ENCODE results near the gene GRIK4. TPM values are rescaled to one million over a fixed set of nuclear protein-coding genes. Genes with fewer than 3 reads are reported as not detected.

The GRIK4 gene
- total RNA-seq, 4 donors from 2014 or later: under 0.01 to 0.69 (median 0.25) TPM

DNA sequence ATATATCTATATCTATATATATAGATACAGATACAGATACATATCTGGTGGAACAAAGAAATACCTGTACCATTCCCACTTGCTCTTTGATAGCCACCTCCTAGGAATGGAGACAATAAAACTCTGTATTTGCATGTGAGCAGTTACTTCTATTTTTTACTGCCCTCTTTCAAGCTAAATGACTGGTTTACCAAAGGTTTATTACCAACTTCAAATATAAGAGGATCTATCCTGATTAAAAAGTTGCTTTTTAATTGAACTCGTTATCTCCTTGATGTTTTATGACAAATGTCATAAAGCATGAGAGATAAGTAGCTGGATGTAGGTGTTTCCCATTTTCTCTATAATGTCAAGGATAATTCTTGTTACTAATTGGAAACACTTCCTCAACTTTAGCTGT lies 21.7 kb upstream of the GRIK4 start:
- Histone ChIP-seq H3K4me3 (no peak overlapping the region), H3K9me3 (no peaks in the 10 kb centered on the region), H3K27me3 (no peaks in the 10 kb centered on the region), H3K4me1 (no peaks in the 10 kb centered on the region), H3K36me3 (peaks cover 0 to 42% of the 10 kb centered on the region in 2 donors), H3K27ac (no peak overlapping the region)
- 100% methylated on average over 1 of the region's 1 CpG for WGBS, 2 donors (ENCODE audit: low coverage in 1 of 2)
- TF ChIP-seq, protein P1, sequence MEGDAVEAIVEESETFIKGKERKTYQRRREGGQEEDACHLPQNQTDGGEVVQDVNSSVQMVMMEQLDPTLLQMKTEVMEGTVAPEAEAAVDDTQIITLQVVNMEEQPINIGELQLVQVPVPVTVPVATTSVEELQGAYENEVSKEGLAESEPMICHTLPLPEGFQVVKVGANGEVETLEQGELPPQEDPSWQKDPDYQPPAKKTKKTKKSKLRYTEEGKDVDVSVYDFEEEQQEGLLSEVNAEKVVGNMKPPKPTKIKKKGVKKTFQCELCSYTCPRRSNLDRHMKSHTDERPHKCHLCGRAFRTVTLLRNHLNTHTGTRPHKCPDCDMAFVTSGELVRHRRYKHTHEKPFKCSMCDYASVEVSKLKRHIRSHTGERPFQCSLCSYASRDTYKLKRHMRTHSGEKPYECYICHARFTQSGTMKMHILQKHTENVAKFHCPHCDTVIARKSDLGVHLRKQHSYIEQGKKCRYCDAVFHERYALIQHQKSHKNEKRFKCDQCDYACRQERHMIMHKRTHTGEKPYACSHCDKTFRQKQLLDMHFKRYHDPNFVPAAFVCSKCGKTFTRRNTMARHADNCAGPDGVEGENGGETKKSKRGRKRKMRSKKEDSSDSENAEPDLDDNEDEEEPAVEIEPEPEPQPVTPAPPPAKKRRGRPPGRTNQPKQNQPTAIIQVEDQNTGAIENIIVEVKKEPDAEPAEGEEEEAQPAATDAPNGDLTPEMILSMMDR (IDR thresholded peaks at IDR 0.05): no peak
- TF ChIP-seq POLR2AphosphoS5 (IDR thresholded peaks at IDR 0.05) (no peak), EP300 (IDR thresholded peaks at IDR 0.05) (no peak), POLR2A (IDR thresholded peaks at IDR 0.05) (no peak)
- no peak for ATAC-seq

DNA sequence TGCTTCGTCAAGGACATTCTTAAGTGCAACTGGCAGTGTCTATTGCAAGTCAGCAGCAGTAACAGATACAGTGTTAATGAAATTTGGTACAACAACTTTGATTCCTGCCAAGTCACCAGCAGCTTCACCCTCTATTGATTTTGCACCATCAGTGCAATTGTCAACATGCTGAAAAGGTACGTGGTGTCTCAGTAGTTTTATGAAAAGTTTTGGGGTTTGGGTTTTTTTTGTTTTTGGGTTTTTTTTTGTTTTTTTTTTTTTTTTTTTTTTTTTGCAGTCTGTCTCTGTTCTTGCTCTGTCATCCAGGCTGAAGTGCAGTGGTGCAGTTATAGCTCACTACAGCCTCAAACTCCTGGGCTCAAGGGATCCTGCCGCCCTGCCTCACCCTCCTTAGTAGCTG lies 19.1 kb upstream of the GRIK4 start:
- no peaks in the 10 kb centered on the region for H3K9me3 ChIP-seq
- H3K4me3 ChIP-seq: no peak overlapping the region
- no peaks in the 10 kb centered on the region for H3K27me3 ChIP-seq
- 63 to 68% methylated on average over 2 to 3 of the region's 3 CpGs for WGBS, 2 donors (ENCODE audit: low coverage in 1 of 2)
- peaks cover 0 to 15% of the 10 kb centered on the region in 2 donors for H3K36me3 ChIP-seq
- no peak for ATAC-seq
- H3K4me1 ChIP-seq: no peaks in the 10 kb centered on the region
- H3K27ac ChIP-seq: no peak overlapping the region
- TF ChIP-seq POLR2A (IDR thresholded peaks at IDR 0.05) (no peak), EP300 (IDR thresholded peaks at IDR 0.05) (no peak), POLR2AphosphoS5 (IDR thresholded peaks at IDR 0.05) (no peak)
- TF ChIP-seq, protein P1 (IDR thresholded peaks at IDR 0.05): no peak

DNA sequence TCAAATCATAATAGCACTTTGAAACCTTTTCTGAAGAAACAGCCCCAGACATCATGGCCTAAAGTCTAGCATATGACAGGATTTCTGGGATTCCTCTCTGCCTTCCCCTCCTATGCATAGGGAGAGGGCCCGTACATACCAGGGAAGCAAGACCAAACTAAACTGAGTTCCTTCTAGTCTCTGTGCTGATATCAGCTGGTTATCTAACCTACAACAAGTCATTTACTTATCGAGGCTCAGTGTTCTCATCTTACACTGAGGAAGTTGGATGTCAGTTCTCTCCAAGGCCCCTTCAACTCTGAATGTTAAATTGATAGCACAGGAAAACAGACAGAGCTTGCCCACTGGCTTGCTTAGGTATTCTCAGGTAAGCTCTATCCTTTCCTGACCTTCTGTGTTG lies 17.0 kb upstream of the GRIK4 start:
- H3K36me3 ChIP-seq: peaks cover 0 to 8% of the 10 kb centered on the region in 2 donors
- H3K27me3 ChIP-seq: no peaks in the 10 kb centered on the region
- no peaks in the 10 kb centered on the region for H3K4me1 ChIP-seq
- no peaks in the 10 kb centered on the region for H3K9me3 ChIP-seq
- TF ChIP-seq EP300 (IDR thresholded peaks at IDR 0.05) (no peak), POLR2A (IDR thresholded peaks at IDR 0.05) (no peak), POLR2AphosphoS5 (IDR thresholded peaks at IDR 0.05) (no peak)
- TF ChIP-seq, protein P1 (IDR thresholded peaks at IDR 0.05): no peak
- WGBS, 2 donors (ENCODE audit: low coverage in 1 of 2): 14 to 44% methylated on average over 1 to 2 of the region's 2 CpGs
- ATAC-seq: no peak
- no peak overlapping the region for H3K27ac ChIP-seq
- H3K4me3 ChIP-seq: no peak overlapping the region

DNA sequence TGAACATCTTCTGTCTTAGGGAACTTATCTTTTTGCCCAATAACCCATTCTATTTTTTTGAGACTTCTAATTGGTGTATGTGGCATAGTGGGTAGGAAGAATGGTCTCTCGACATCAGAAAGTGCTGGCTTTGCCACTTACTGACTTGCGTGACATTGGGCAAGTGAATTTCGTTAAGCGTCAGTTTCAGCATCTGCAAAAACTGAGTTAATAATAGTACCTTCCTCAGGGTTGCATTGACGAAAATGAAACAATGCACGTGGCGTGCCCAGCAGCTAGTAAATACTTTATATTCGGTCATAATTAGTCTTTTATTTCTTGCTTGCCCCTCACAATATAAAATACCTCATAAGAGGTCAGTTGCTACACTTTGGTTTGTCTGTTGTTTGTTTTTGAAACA lies 12.5 kb upstream of the GRIK4 start:
- Histone ChIP-seq H3K27me3 (peaks cover 6% of the 10 kb centered on the region), H3K36me3 (no peaks in the 10 kb centered on the region), H3K9me3 (no peaks in the 10 kb centered on the region), H3K4me3 (no peak overlapping the region), H3K4me1 (peaks cover 0 to 13% (median 6%) of the 10 kb centered on the region in 3 donors), H3K27ac (no peak overlapping the region)
- TF ChIP-seq, protein P1 (IDR thresholded peaks at IDR 0.05): no peak
- TF ChIP-seq POLR2AphosphoS5 (IDR thresholded peaks at IDR 0.05): no peak
- no peak for TF ChIP-seq EP300 (IDR thresholded peaks at IDR 0.05)
- TF ChIP-seq POLR2A (IDR thresholded peaks at IDR 0.05): no peak
- no peak for ATAC-seq
- WGBS, 2 donors (ENCODE audit: low coverage in 1 of 2): 92 to 93% methylated on average over 8 of the region's 8 CpGs

DNA sequence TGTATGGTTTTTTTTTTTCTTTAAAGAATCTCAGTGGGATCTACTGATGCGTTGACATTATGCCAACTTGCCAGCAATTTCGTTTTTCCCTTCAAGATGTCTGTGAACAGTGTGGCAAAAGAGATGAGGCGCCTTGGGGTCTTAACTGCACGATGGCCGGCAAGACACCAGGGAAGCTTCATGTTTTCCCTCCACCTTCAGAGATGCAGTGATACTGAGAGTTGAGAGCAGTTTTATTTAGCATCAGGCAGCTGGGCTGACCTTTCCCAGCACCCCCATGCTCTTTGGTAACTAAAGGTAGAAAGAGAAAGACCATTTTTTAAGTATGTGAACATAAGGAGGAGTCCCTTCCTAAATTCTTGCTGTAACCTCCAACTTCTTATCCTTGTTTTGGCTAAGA lies 11.7 kb upstream of the GRIK4 start:
- peaks cover 11% of the 10 kb centered on the region for H3K27me3 ChIP-seq
- no peak overlapping the region for H3K27ac ChIP-seq
- no peak for ATAC-seq
- H3K9me3 ChIP-seq: no peaks in the 10 kb centered on the region
- TF ChIP-seq POLR2AphosphoS5 (IDR thresholded peaks at IDR 0.05): no peak
- WGBS, 2 donors (ENCODE audit: low coverage in 1 of 2): 49 to 88% methylated on average over 2 to 5 of the region's 5 CpGs
- no peaks in the 10 kb centered on the region for H3K36me3 ChIP-seq
- peaks cover 0 to 13% (median 6%) of the 10 kb centered on the region in 3 donors for H3K4me1 ChIP-seq
- no peak overlapping the region for H3K4me3 ChIP-seq
